Measurements from ENCODE around the gene MNT.
A peak's percentile ranks its signal among the peaks of the same experiment; 100 is the strongest.
"Not testable (repeated sequence)": the region's sequence is repeated elsewhere in the genome, so short reads cannot be mapped to it uniquely, and the experiment has no call there.

Gene MNT, protein sequence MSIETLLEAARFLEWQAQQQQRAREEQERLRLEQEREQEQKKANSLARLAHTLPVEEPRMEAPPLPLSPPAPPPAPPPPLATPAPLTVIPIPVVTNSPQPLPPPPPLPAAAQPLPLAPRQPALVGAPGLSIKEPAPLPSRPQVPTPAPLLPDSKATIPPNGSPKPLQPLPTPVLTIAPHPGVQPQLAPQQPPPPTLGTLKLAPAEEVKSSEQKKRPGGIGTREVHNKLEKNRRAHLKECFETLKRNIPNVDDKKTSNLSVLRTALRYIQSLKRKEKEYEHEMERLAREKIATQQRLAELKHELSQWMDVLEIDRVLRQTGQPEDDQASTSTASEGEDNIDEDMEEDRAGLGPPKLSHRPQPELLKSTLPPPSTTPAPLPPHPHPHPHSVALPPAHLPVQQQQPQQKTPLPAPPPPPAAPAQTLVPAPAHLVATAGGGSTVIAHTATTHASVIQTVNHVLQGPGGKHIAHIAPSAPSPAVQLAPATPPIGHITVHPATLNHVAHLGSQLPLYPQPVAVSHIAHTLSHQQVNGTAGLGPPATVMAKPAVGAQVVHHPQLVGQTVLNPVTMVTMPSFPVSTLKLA

DNA sequence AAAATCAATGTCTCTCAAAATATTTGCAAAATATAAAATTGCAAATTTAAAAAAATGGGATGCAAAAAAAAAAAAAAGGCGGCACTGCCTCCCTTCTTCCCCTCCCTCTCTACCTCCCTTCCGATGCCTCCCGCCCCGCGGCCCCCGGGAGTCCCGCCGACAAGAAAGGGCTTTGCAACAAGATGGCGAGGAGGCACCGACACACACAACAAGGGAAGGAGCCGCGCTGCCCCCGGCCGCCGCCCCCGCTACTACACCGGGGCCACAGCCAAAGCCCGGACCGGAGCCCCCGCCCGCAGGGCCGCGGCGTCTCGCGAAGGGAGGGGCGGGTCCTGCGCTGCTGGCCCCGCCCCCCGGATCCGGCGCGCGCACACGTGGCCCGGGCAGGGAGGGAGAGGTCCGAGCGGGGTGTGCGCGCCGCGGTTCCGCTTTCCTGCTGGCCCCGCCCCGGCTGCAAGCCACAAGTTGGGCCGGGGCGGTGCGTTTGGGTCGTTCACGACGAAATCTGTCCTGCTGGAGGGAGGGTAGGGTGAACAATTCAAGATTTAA lies at the start of gene MNT:
MNT (minus strand) TSS at position 184 of the 549 bp plus-strand sequence. CDS start 348 bp downstream, outside the sequence.
- DNase-seq = peak; percentile 95

DNA sequence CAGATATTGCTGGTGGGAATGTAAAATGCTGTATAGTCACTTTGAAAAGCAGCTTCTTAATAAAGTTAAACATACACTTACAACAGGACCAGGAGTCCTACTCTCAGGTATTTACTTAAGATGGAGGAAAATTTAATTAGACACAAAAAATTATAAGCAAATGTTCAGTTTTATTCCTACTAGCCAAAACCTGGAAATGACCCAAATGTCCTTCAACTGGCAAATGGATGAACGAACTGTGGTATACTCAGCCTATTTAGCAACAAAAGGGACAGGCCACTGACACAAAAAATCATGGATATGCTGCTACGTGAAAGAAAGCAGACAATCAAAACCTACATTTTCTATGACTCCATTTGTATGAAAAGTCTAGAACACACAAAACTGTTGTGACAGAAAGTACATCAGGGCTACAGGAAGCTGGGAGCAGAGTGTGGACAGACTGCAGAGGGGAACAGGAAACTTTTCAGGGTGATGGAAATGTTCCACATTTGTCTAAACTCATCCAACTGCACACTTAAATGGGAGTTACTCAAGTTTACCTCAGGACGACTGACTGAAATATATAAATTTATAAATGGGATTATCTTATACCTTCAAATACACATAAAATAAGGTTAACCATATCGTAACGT lies 49.3 kb upstream of the MNT start:
- DNase-seq = no peak

DNA sequence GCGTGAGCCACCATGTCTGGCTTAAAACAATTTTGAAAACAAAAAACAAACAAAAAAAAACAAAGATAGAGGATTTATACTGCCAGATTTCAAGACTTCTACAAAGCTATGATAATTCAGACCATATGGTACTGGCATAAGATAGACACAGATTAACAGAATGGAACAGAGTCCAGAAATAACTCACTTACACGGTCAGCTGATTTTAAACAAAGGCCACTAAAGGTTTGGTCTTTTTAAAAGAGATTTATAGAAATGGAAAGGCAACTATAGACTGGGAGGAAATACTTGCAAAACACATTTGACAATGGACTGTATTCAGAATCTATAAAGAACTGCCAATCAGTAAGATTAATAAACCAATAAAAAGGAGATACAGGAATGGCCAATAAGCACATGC lies 48.6 kb upstream of the MNT start:
- no peak for DNase-seq

DNA sequence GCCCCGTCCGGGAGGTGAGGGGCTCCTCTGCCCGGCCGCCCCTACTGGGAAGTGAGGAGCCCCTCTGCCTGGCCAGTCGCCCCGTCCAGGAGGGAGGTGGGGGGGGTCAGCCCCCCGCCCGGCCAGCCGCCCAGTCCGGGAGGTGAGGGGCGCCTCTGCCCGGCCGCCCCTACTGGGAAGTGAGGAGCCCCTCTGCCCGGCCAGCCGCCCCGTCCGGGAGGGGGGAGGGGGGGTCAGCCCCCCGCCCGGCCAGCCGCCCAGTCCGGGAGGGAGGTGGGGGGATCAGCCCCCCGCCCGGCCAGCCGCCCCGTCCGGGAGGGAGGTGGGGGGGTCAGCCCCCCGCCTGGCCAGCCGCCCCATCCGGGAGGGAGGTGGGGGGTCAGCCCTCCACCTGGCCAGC lies 46.6 kb upstream of the MNT start:
- not testable (repeated sequence) for DNase-seq

DNA sequence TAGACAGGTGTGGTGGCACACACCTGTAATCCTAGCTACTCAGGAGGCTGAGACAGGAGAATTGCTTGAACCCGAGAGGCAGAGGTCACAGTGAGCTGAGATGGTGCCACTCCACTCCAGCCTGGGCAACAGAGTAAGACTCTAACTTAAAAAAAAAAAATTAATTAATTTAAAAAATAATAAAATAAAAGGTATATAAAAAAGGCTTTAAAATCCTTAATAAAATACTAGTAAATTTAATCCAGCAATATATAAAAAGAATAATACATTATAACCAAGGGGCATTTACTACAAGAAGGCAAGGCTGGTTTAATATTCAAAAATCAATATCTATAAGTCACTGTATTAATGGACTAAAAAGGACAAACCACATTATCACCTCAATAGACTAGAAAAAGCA lies 44.8 kb upstream of the MNT start:
- DNase-seq = no peak

DNA sequence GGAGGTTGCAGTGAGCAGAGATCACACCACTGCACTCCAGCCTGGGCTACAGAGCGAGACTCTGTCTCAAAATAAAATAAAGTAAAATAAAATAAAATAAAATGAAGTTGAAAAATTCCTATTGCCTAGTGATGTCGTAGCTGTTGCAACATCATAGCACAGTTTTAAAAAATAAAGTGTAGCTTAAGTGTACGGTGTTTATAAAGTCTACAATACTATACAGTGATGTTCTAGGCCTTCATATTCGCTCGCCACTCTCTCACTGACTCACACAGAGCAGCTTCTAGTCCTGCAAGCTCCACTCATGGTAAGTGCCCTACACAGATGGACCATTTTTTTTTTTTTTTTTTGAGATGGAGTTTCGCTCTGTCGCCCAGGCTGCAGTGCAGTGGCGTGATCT lies 43.5 kb upstream of the MNT start:
- DNase-seq = no peak

DNA sequence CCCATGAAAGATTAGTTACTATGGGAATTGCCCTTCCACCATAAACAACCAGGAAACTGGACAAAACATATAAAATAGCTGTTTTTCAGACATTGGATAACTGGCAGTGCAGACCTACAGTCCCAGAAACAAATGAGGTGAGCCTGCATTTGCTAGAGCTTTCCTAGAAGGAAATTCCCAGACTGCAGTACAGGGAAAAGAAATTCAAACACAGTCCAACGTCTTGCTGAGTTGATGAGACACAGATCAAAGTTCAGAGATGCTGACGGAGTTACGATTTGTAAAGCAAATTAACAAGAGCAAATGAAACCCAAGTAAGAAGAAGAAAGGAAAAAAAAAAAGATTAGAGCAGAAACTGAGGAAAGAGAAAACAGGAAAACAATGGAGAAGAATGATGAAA lies 41.3 kb upstream of the MNT start:
- DNase-seq = no peak

DNA sequence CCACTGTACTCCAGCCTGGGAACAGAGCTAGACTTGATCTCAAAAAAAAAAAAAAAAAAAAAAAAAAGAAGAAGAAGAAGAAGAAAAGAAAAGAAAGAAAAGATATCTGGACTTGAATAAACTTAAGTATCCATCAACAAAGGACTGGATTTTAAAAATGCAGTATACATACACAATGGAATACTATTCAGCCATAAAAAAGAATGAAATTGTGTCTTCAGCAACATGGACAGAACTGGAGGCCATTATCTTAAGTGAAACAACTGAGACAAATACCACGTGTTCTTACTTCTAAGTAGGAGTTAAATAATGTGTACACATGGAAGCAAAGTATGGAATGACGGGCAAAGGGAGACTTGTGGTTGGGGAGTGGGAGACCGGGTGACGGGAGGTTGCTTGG lies 40.1 kb upstream of the MNT start:
- no peak for DNase-seq

DNA sequence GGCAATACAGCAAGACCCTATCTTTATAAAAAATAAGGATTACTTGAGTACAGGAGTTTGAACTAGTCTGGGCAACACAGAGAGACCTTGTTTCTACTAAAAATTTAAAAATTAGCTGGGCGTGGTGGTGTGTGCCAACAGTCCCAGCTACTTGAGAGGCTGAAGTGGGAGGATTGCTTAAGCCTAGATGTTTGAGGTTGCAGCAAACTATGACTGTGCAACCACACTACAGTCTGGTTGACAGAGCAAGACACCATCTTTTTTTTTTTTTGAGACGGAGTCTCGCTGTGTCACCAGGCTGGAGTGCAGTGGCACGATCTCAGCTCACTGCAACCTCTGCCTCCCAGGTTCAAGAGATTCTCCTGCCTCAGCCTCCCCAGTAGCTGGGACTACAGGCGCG lies 39.1 kb upstream of the MNT start:
- DNase-seq = not testable (repeated sequence)

DNA sequence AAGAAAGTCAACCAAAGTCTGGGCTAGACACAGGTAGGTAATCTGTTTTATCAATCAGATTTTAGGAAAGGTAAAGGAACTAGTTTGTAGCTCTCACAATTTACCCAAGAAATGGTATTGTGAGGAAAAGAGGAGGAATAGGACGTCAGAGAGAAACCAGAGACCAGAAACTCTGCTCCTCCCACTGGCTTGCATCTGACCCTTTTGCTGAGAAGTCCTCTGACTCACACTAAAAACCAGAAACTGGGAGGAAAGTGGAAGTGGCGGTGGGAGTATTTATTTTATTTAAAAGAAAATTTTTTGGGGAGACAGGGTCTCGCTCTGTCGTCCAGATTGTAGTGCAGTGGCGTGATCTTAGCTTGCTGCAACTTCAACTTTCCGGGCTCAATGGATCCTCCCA lies 38.0 kb upstream of the MNT start:
- no peak for DNase-seq

DNA sequence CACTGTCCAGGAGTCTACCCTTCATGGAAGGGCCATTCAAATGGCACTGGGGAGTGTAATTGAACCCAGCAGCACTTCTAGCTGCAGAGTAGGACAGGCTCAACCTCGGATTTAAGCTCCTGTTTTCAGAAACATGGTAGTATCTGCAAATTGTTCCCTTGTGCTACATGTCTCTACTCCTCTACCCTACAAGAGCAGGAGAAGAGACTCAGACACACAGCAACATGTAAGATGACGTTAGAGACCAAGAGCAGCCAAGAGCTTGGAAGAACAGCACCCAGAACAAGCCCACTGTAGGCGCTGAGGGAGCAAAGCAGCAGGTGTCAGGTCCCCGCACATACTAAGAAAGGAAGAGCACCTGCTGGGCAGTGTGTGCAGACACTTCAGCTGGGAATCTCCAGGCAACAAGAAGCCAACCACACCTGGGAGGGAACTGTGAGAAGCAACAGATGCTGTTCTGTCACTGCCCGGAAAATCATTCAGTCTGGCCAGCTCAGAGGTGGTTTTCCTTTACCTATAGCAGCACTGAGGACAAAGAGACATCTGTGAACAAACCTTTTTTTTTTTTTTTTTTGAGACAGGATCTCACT lies 35.6 kb upstream of the MNT start:
- peak; percentile 86 for DNase-seq

DNA sequence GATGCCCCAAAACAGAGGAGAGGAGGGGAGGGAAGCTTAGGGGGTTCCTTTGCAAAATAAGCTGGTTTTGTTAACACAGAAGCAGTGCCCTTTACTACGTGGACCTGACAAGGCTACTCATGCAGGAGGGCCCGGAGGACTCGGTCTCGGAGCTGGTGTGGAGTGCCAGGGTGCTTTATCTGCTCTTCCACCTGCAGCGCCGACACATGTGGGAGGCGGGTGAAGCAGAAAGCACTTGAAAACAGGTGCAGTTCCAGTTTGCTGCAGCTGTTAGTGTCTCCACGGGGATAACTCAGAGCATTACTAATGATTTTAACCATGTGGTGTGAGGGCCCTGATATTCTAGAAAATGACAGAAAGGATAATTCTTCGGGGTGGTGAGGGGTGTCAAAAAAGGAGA lies 35.0 kb upstream of the MNT start:
- peak; percentile 53 for DNase-seq

DNA sequence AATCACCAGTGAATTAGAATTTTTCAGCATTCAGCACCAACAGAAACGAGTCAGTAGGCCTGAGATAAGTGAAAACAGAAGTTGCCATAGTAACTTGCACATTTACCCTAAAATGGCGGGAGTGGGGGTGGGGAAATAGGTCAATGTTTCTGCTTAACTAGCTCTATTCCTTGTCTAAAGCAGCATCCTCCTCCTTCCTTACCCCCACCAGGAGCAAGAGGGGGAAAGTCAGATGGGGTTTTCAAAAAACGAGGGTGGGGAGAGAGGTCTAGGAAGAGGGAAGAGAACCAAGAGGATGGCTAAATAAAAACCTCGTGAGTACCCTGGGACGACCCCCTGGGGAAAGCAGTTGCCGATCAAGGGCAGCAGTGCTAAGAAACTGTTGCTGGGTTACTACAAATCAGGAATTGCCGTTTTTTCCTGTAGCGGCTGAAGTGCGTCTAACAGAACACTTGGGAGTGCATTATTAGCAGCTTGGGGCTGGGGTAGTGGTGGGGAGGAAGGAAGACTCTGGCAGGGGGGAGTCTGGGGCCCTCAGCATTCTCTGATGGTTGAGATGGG lies 34.4 kb upstream of the MNT start:
- DNase-seq = peak; percentile 17

DNA sequence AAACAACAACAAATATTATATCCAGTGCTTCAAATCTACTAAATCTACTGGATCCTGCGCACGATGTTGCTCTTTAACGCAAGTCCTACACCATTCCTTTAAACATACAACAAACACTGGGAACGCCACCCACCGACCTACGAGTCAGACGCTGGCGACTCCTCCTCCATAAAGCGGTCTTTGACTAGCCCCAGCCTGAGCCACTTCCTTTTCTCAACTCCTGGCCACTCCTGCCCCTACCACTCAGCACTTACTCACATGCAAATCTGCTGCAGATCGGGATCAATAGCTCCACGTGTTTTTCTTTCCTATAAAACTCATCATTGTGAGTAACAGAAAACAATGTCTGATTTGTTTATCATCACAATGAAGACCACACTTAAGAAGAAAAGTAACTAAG lies 32.8 kb upstream of the MNT start:
- no peak for DNase-seq

DNA sequence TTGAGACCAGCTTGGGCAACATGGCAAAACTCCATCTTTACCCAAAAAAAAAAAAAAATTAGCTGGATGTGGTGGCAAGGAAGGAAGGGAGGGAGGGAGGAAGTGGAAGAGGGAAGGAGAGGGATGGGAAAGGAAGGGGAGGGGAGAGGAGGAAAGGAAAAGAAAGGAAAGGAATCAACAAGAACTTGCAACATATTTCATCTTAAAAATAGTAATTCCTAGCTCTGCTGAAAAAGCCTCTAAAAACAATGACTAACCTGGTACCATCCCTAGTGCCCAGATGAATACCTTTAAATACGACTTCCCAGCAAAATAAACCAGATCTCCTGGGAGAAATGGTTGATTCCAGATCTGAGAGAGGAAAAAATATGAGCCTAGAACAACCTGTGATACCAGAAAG lies 27.1 kb upstream of the MNT start:
- no peak for DNase-seq

DNA sequence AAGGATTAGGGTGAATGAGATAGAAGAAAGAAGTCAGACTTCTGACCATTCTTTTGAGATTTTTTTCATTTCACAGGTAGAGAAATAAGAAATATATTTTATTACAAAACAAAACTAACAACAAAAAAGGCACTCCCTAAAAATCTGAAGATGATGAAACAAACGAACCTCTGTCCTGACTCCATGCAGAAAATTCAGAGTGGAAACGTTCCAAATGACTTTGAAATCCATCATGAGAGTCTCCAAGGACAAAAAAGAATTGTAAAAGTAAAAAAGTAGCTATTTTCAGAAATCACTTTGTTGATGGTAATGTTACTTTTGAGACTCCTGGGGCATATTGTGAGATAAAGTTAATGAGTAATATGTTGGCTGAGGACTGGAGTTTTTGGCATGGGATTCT lies 26.4 kb upstream of the MNT start:
- DNase-seq = no peak

DNA sequence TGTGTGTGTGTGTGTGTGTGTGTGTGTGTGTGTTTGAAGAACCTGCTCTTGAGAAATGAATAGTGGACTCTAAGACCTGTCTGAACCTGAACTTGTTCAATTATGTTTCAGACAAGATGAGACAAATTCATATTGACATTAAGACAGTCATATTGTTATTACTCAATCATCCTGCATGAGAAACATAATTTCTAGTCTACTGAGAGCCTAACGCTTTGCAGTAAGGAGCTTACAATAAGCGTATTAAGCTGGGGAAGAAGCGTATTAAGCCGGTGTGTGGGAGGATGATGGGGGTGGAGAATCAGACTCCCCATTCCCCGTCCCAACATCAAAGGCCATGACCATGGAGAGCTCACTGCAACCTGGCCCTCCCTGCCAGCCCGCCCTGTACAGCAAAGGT lies 22.4 kb upstream of the MNT start:
- DNase-seq = no peak

DNA sequence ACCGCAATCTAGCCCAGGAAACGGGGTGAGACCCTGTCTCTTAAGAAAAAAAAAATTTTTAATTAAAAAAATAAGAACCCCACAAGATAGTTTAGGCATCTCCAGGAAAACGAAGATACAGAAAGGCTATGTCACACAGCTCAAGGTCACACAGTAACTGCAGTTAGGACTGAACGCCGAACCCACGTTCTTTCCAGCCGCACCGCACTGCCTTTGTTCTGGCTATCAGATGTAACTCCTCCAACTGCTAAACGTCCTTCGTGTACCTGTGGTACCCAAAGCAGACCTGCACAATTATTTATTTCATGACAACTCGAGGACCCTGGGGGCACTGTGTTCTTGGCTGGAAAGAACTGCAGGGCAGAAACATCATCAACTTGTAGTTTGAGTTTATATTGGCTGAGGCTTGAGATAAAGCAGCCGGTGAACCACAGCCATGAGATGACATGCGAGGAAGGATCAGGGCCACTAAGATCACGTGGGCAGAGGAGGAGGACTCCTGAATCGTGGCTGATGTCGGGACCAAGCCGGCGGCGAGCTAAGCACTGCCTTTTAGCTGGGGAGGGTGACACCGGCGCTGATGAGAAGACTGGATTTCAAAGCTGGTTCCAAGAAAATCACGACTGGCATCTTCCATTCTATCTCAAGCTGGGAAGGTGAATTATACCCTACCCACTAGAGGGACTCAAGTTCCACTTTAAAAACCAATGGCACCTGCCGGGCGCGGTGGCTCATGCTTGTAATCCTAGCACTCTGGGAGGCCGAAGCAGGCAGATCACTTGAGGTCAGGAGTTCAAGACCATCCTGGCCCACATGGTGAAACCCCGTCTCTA lies 20.7 kb upstream of the MNT start:
- no peak for DNase-seq

DNA sequence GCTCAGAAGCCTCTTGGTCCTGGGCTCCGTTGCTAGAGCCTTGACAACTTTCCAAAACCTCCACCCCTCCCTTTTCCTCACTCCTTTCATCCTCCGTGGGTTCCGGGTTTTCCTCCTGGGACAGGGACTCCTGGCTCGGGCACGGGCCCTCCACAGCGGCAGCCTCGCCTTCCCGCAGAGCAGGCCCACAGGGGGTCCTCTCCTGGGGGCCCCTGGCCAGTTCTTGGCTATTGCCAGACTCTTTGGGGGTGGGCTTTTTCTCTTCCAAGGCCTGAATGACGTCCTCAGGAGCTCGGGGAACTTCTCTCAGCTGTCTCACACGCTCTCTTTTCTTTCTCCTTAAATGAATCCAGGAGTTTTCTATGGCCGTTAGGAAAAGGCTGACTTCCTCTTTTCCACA lies 19.3 kb upstream of the MNT start:
- no peak for DNase-seq

DNA sequence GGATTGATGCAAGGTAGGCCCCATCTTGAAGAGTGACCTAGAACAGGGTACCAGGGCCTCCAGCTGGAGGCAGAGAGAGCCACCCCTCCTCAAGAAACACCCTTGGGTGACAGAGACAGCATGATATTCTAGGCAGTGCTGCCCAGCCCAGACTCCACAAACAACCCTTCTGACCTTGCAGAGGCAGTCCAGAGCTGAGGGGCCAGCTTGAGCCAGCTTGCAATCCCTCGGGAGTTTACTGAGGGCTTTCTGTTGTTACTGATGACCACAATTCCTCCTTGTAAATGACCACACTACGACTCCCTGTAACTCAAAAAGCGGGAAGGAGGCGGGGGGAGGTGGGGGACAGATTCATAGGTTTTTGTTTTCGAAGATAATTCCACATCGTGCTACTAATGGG lies 18.6 kb upstream of the MNT start:
- no peak for DNase-seq

DNA sequence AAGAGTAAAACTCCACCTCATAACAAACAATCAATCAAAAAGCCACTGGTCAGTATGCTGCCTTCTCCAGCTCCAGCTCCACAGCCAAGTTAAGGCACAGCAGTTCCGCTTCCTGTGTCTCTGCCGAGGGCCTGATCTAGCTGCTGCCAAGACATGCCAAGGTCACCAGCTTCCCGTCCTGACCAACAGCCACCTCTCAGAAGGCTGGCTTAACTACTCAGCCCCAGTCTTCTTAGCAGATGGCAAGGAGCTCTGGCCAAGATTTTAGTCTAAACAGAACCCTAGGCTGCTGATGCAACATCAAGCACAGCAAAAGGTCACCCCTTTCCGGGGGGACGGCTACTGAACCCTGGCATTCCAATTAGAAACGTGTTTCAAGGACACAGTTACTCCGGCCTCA lies 17.7 kb upstream of the MNT start:
- no peak for DNase-seq

DNA sequence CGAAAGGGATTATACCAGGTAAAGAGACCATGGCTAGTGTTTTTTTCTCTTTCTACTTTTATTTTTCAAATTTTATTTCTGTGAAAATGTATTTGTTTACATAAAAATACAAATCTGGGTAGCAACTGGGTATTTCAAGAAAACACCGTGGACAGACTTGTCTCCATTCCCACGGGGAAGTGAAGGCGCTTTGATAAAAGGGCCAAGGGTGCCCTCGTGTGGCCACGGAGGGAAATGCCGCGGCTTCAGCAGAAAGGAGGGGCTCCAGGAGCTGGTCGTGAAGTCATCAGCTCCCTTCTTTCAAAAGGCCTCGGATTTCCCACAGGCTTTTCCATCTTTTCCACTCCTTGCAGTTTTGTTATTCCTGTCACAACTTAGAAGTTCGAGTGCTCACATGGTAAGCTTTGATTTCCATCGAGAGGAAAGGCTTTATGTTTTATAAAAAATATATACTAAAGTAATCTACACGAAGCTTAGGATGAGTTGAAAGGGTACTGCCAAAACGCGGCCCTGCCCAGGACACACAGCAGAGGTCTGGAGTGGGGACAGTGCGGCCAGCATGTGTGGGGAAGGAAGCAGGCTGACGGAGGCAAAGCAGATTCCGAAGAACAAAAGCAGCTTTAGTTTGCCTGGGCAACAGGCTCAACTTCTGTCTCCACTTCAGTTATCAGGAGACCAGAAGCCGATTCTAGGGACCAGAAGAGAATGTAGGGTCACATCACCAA lies 15.3 kb upstream of the MNT start:
- DNase-seq = peak; percentile 65
